WTC11 (cell line): ENCODE data around the gene PKP4. TPM values are rescaled to one million over a fixed set of nuclear protein-coding genes. Genes with fewer than 3 reads are reported as not detected.
"Not testable (repeated sequence)": the region's sequence is repeated elsewhere in the genome, so short reads cannot be mapped to it uniquely, and the experiment has no call there.

Experiments
- ATAC-seq: fragments of 200-7000 bp; cut with Tn5 transposase; 2 replicates; pipeline ENCODE4 v1.10.0; 2021; ENCODE audit warnings: mild to moderate bottlenecking, moderate library complexity
- CTCF ChIA-PET: fragments of 300-600 bp; sonication (Branson Sonifier 250); formaldehyde crosslinking; loops from one replicate; lab custom pipeline; 2021; ENCODE audit warnings: antibody characterized with exemption; lab: Charles Lee
- POLR2A ChIA-PET: fragments of 350-600 bp; sonication (Branson Sonifier 250); formaldehyde crosslinking; loops from one replicate; lab custom pipeline; 2021; ENCODE audit warnings: antibody characterized with exemption; lab: Charles Lee
- DNase-seq: peaks from one replicate; pipeline ENCODE4 v3.0.0; 2021; ENCODE audit warnings: low spot score
- H3K27ac Mint-ChIP-seq: 2 replicates; pipeline ENCODE4 v1.8.0; 2021; ENCODE audit warnings: mixed read lengths
- H3K27me3 Mint-ChIP-seq: 2 replicates; pipeline ENCODE4 v1.8.0; 2021; ENCODE audit warnings: low read depth, mild to moderate bottlenecking, moderate library complexity, mixed read lengths
- H3K36me3 Mint-ChIP-seq: 2 replicates; pipeline ENCODE4 v1.8.0; 2021; ENCODE audit warnings: mixed read lengths
- H3K4me1 Mint-ChIP-seq: 2 replicates; pipeline ENCODE4 v1.8.0; 2022; ENCODE audit warnings: mixed read lengths
- H3K4me3 Mint-ChIP-seq: 2 replicates; pipeline ENCODE4 v1.8.0; 2021; ENCODE audit warnings: mild to moderate bottlenecking, moderate library complexity, mixed read lengths
- H3K9me3 Mint-ChIP-seq: 2 replicates; pipeline ENCODE4 v1.8.0; 2021; ENCODE audit warnings: mixed read lengths
- ARID4B ChIP-seq: sonication (generic); formaldehyde crosslinking; IDR thresholded peaks from 2 replicates; pipeline ENCODE4 v1.8.0; 2023; ENCODE audit warnings: missing genetic modification reagents, mild to moderate bottlenecking, borderline replicate concordance
- ATF2 ChIP-seq: sonication (generic); formaldehyde crosslinking; IDR thresholded peaks from 2 replicates; pipeline ENCODE4 v1.8.1; 2022; ENCODE audit warnings: low read depth, missing genetic modification reagents, borderline replicate concordance
- ATF6 ChIP-seq: sonication (generic); formaldehyde crosslinking; IDR thresholded peaks from 2 replicates; pipeline ENCODE4 v1.8.1; 2023; ENCODE audit warnings: mild to moderate bottlenecking, missing genetic modification reagents
- E2F4 ChIP-seq: sonication (generic); formaldehyde crosslinking; IDR thresholded peaks from 2 replicates; pipeline ENCODE4 v1.8.1; 2022; ENCODE audit warnings: low read depth, mild to moderate bottlenecking, moderate library complexity, missing genetic modification reagents, borderline replicate concordance
- GTF2I ChIP-seq: fragments of 250-450 bp; sonication (Bioruptor Pico); conservative IDR thresholded peaks from 2 replicates; pipeline ENCODE4 v1.4.0; 2021; ENCODE audit warnings: mild to moderate bottlenecking
- NFATC4 ChIP-seq: fragments of 250-450 bp; sonication (Bioruptor Pico); IDR thresholded peaks from 2 replicates; pipeline ENCODE4 v1.9.0; 2021; ENCODE audit warnings: mild to moderate bottlenecking
- PREB ChIP-seq: sonication (generic); formaldehyde crosslinking; IDR thresholded peaks from 2 replicates; pipeline ENCODE4 v1.8.1; 2022; ENCODE audit warnings: mild to moderate bottlenecking, missing genetic modification reagents, moderate library complexity, borderline replicate concordance
- PRRX2 ChIP-seq: fragments of 250-450 bp; sonication (Bioruptor Pico); IDR thresholded peaks from 2 replicates; pipeline ENCODE4 v1.8.0; 2021; ENCODE audit warnings: mild to moderate bottlenecking
- RORB ChIP-seq: fragments of 250-450 bp; sonication (Bioruptor Pico); IDR thresholded peaks from 2 replicates; pipeline ENCODE4 v1.9.0; 2021; ENCODE audit warnings: mild to moderate bottlenecking
- USF2 ChIP-seq: sonication (generic); formaldehyde crosslinking; IDR thresholded peaks from 2 replicates; pipeline ENCODE4 v1.8.1; 2023; ENCODE audit warnings: mild to moderate bottlenecking, missing genetic modification reagents, moderate library complexity
- ZNF138 ChIP-seq: sonication (generic); formaldehyde crosslinking; conservative IDR thresholded peaks from 2 replicates; pipeline ENCODE4 v1.8.1; 2022; ENCODE audit warnings: mild to moderate bottlenecking, moderate library complexity, missing genetic modification reagents
- ZNF219 ChIP-seq: sonication (generic); formaldehyde crosslinking; IDR thresholded peaks from 2 replicates; pipeline ENCODE4 v1.8.0; 2023; ENCODE audit warnings: missing genetic modification reagents, mild to moderate bottlenecking, borderline replicate concordance
- ZNF263 ChIP-seq: sonication (generic); formaldehyde crosslinking; IDR thresholded peaks from 2 replicates; pipeline ENCODE4 v1.8.1; 2022; ENCODE audit warnings: low read depth, mild to moderate bottlenecking, moderate library complexity, missing genetic modification reagents
- ZNF396 ChIP-seq: fragments of 250-450 bp; sonication (Bioruptor Pico); IDR thresholded peaks from 2 replicates; pipeline ENCODE4 v1.8.0; 2021; ENCODE audit warnings: mild to moderate bottlenecking, moderate library complexity, borderline replicate concordance
- ZNF423 ChIP-seq: fragments of 250-450 bp; sonication (Bioruptor Pico); IDR thresholded peaks from 2 replicates; pipeline ENCODE4 v2.1.2; 2022; ENCODE audit warnings: mild to moderate bottlenecking, moderate library complexity
- total RNA-seq: library from RNA; stranded (reverse); gene quantifications from 3 replicates; pipeline ENCODE4 v1.2.3, GENCODE V29; 2021

Gene PKP4
- total RNA-seq, 1 experiment from 2014 or later: 78.9 TPM

GRCh38 chr2:158414538-158414937 is 42.2 kb upstream of the PKP4 start:
- Mint-ChIP-seq H3K27ac (no peak overlapping the region), H3K27me3 (peaks cover 59% of the 10 kb centered on the region), H3K4me3 (no peak overlapping the region), H3K36me3 (peaks cover 26% of the 10 kb centered on the region), H3K4me1 (peaks cover 18% of the 10 kb centered on the region), H3K9me3 (peaks cover 40% of the 10 kb centered on the region)
- no peak for ATAC-seq
- DNase-seq: no peak
- CTCF ChIA-PET: no interaction called here
- POLR2A ChIA-PET: no interaction called here
- no peak for TF ChIP-seq NFATC4 (CRISPR knock-in tag)
- no peak for TF ChIP-seq ATF2 (CRISPR knock-in tag)
- no peak for TF ChIP-seq GTF2I
- TF ChIP-seq ZNF423: no peak

GRCh38 chr2:158432117-158432516 is 24.6 kb upstream of the PKP4 start:
- no peak for ATAC-seq
- Mint-ChIP-seq H3K27ac (no peak overlapping the region), H3K9me3 (peaks cover 45% of the 10 kb centered on the region), H3K27me3 (peaks cover 8% of the 10 kb centered on the region; the same call in 1 of the 2 replicates), H3K4me1 (no peaks in the 10 kb centered on the region), H3K36me3 (peaks cover 27% of the 10 kb centered on the region), H3K4me3 (no peak overlapping the region)
- DNase-seq: no peak
- ChIA-PET POLR2A (no interaction called here), CTCF (no interaction called here)
- TF ChIP-seq RORB (CRISPR knock-in tag): no peak
- TF ChIP-seq E2F4 (CRISPR knock-in tag): no peak
- no peak for TF ChIP-seq ATF6 (CRISPR knock-in tag)
- TF ChIP-seq ZNF396: no peak
- no peak for TF ChIP-seq ZNF219 (CRISPR knock-in tag)
- TF ChIP-seq ZNF138: no peak
- no peak for TF ChIP-seq USF2 (CRISPR knock-in tag)

- peaks cover 37% of the 10 kb centered on the region for H3K9me3 Mint-ChIP-seq
- H3K4me3 Mint-ChIP-seq, POLR2A ChIA-PET, ATAC-seq, H3K27me3 Mint-ChIP-seq, H3K27ac Mint-ChIP-seq, DNase-seq, H3K4me1 Mint-ChIP-seq: not testable (repeated sequence)
- H3K36me3 Mint-ChIP-seq: peaks cover 27% of the 10 kb centered on the region
- CTCF ChIA-PET: interaction anchor here (0.6 kb wide), 1 partner anchor 29 kb away, joined by 4 read pairs; no protein-coding TSS in a partner anchor
These were observed 23.0 kb upstream of the PKP4 start for GRCh38 chr2:158433716-158434115.

GRCh38 chr2:158439062-158439461 is 17.7 kb upstream of the PKP4 start:
- POLR2A ChIA-PET: not testable (repeated sequence)
- peaks cover 12% of the 10 kb centered on the region for H3K36me3 Mint-ChIP-seq

GRCh38 chr2:158443606-158444005 is 13.1 kb upstream of the PKP4 start:
- Mint-ChIP-seq H3K4me3 (no peak overlapping the region), H3K36me3 (0 out of 2 replicates have a peak, but pooled peaks cover 6% of the 10 kb centered on the region), H3K9me3 (peaks cover 5% of the 10 kb centered on the region; the same call in 1 of the 2 replicates), H3K27me3 (no peaks in the 10 kb centered on the region), H3K4me1 (0 out of 2 replicates have a peak, but pooled peaks cover 3% of the 10 kb centered on the region), H3K27ac (no peak overlapping the region)
- DNase-seq: no peak
- no peak for ATAC-seq
- ChIA-PET POLR2A (no interaction called here), CTCF (no interaction called here)
- TF ChIP-seq ZNF263 (CRISPR knock-in tag) (no peak), PREB (CRISPR knock-in tag) (no peak), PRRX2 (CRISPR knock-in tag) (no peak), ARID4B (no peak)

More at GRCh38 chr2:158439062-158439461, 17.7 kb upstream of the PKP4 start:
- H3K9me3 Mint-ChIP-seq: peaks cover 14% of the 10 kb centered on the region
- H3K4me3 Mint-ChIP-seq, H3K4me1 Mint-ChIP-seq, CTCF ChIA-PET, ATAC-seq, DNase-seq, H3K27ac Mint-ChIP-seq, H3K27me3 Mint-ChIP-seq: not testable (repeated sequence)
